Mononuclear cell (primary cell): Measurements from ENCODE around the gene PLEKHA6. TPM values are rescaled to one million over a fixed set of nuclear protein-coding genes. Genes with fewer than 3 reads are reported as not detected.

ENCODE experiments used
- H3K27me3 ChIP-seq: 2 replicates; pipeline ENCODE4 v1.6.0; 2011; ENCODE audit warnings: low read length, control low read depth; ENCODE audit not compliant: insufficient read depth
- H3K4me1 ChIP-seq: 2 replicates; pipeline ENCODE4 v1.5.1; 2011; ENCODE audit warnings: mild to moderate bottlenecking, low read length, control low read depth; ENCODE audit not compliant: insufficient read depth
- H3K4me3 ChIP-seq: 2 replicates; pipeline ENCODE4 v1.5.1; 2011; ENCODE audit warnings: mild to moderate bottlenecking, low read length, moderate library complexity
- H3K9me3 ChIP-seq: 2 replicates; pipeline ENCODE4 v1.5.1; 2011; ENCODE audit warnings: low read depth, mild to moderate bottlenecking, control low read depth, low read length
- total RNA-seq: library from RNA; depleted of rRNA; stranded (reverse); fragments of >200 nt; gene quantifications from one replicate; pipeline ENCODE4 v1.2.3, GENCODE V29; 2012

PLEKHA6 gene
- total RNA-seq, 1 donor: under 0.01 TPM

GRCh38 chr1:204271970-204272369 is 87.8 kb downstream of the PLEKHA6 start:
- H3K27me3 ChIP-seq: no peaks in the 10 kb centered on the region
- no peak overlapping the region for H3K4me3 ChIP-seq
- H3K9me3 ChIP-seq: no peaks in the 10 kb centered on the region
- H3K4me1 ChIP-seq: peaks cover 30% of the 10 kb centered on the region

- Histone ChIP-seq H3K9me3 (no peaks in the 10 kb centered on the region), H3K4me1 (peaks cover 22% of the 10 kb centered on the region), H3K4me3 (no peak overlapping the region), H3K27me3 (no peaks in the 10 kb centered on the region)
These were observed 91.6 kb downstream of the PLEKHA6 start for GRCh38 chr1:204268101-204268500.

DNA sequence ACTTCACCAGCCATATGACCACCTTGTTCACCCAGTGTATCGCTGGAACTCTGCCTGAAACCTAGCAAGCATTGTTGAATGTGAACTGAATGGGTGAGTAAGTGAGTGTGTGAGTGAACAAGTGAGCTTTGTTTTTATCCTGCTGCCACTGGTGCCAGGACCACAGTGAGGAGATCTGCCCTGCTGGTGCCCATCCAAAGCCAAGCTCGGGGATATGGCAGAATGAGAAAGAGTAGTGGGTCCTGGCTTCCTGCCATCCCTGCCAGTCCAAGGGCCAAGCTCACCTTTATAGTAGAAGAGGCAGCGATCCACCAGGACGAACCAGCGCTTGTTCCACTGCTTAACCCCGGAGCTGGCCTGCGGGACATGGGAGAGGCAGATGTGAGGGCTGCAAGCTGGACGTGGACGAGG is 92.5 kb downstream of the PLEKHA6 start:
- Histone ChIP-seq H3K9me3 (no peaks in the 10 kb centered on the region), H3K4me3 (no peak overlapping the region), H3K4me1 (peaks cover 13% of the 10 kb centered on the region), H3K27me3 (no peaks in the 10 kb centered on the region)

DNA sequence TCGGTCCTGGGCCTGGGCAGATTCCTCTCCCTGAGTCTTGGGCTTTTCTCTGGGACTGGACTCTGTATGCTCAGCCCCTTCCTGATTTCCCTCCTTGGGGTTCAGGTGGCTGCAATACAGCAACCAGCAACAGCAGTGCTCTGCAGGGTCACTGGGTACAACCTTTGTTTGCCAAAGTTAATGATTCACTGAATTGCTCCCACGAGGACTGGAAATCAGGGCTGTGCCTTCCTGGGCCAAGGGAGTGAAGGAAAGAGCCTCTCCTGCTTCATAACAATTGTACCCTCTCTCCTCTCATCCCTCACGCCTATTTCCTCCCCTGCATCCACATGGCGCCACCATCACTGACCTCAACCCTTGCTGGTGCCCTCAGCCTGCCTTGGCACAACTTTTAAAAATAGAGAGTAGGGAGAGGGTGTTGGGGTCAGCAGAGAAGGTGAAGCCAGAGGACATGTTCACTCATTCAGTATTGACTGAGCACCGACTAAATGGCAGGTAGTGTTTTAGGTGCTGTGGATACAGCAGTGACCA is 93.2 kb downstream of the PLEKHA6 start:
- Histone ChIP-seq H3K4me1 (peaks cover 7% of the 10 kb centered on the region), H3K9me3 (no peaks in the 10 kb centered on the region), H3K27me3 (no peaks in the 10 kb centered on the region)

GRCh38 chr1:204265665-204266064 is 94.1 kb downstream of the PLEKHA6 start:
- no peaks in the 10 kb centered on the region for H3K9me3 ChIP-seq
- no peaks in the 10 kb centered on the region for H3K27me3 ChIP-seq
- H3K4me3 ChIP-seq: no peak overlapping the region
- peaks cover 4% of the 10 kb centered on the region for H3K4me1 ChIP-seq

More for the DNA sequence above, 93.2 kb downstream of the PLEKHA6 start:
- no peak overlapping the region for H3K4me3 ChIP-seq

GRCh38 chr1:204264805-204265204 is 94.9 kb downstream of the PLEKHA6 start:
- Histone ChIP-seq H3K4me3 (no peak overlapping the region), H3K27me3 (no peaks in the 10 kb centered on the region), H3K9me3 (no peaks in the 10 kb centered on the region), H3K4me1 (no peaks in the 10 kb centered on the region)

GRCh38 chr1:204263254-204263910 is 96.3 kb downstream of the PLEKHA6 start:
- Histone ChIP-seq H3K27me3 (no peaks in the 10 kb centered on the region), H3K9me3 (no peaks in the 10 kb centered on the region), H3K4me3 (no peak overlapping the region), H3K4me1 (no peaks in the 10 kb centered on the region)

- Histone ChIP-seq H3K4me1 (no peaks in the 10 kb centered on the region), H3K4me3 (no peak overlapping the region), H3K27me3 (no peaks in the 10 kb centered on the region), H3K9me3 (no peaks in the 10 kb centered on the region)
These were observed 97.0 kb downstream of the PLEKHA6 start for GRCh38 chr1:204262506-204263253.

DNA sequence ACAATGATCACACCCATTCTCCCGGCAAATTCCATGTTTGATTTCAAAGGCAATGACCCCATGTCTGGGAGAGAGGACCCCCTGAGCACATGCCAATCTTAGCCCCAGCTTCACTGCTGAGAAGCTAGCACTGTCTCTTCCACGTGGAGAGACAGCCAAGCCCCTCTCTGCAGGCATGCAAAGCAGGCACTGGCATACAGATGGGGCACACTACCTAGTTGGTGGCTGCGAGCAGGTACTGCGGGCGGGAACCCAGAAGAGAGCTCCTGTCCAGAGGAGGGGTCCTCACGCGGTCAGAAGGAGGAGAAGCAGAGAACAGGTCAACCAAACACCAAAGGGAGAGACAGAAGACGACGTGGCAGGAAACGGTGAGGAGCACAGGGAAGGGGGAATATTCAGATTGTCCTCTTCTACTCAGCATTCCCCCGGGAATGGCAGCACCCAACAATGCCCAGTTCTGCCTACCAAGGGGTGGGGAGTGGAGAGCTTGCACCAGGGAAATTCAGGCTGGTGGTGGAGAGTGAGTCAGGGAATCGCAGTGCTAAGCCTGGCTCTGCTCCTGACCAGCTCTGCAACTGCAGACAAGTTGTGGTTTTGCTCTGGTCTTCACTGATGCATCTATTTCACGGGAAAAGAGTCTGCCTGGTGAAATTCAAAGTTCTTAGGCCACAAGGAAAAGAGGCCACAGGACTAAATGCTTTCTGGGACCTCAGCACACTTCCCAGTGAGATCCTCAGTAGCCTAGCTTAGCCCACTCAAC is 97.8 kb downstream of the PLEKHA6 start:
- no peak overlapping the region for H3K4me3 ChIP-seq
- no peaks in the 10 kb centered on the region for H3K27me3 ChIP-seq
- no peaks in the 10 kb centered on the region for H3K4me1 ChIP-seq
- H3K9me3 ChIP-seq: no peaks in the 10 kb centered on the region

DNA sequence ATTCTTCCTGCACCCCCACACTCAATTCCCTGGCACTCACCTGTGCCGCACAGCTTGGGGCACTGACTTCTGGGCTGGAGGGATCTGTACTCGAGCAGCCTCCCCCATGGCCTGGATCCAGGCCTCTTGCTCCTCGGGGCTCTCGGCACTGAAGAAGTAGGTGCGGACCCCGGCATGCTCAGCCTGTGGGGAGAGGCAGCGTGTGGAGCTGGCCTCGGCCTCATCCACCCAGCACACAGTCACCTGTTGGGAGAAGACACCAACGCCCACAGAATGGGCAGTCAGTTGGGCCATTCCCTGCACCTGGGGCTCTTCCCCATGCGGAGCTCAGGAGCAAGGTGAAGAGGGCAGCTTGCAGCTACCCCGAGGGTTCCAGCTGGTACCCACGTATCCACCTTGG is 98.5 kb downstream of the PLEKHA6 start:
- Histone ChIP-seq H3K4me3 (no peak overlapping the region), H3K27me3 (no peaks in the 10 kb centered on the region), H3K4me1 (no peaks in the 10 kb centered on the region), H3K9me3 (no peaks in the 10 kb centered on the region)

DNA sequence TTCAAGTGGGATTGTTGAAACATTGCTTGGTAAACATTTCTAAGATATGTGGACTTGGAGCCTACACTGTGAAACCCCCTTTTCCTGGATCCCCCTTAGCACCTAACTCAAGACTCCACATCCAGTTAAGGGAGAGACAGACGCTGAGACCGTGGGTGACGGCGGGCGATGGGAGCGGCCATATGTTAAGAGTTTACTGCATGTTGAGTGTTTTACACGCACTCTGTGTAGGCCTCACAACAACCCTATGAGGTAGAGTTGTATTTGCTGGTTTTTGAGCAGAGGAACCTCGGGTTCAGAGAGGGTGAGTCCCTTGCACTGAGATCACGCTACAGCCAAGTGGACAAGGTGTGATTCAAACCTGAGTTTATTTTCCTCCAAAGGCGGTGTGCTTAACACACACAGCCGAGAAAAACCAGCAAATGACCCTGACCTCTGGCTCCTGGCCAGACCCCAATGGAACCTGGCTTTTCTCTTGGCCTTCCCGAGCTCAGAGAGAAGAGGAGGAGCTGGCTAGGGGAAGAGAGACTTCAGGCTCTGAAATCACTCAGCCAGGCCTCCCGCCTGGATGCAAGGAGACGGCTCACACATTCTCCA is 99.0 kb downstream of the PLEKHA6 start:
- H3K4me1 ChIP-seq: no peaks in the 10 kb centered on the region
- no peaks in the 10 kb centered on the region for H3K27me3 ChIP-seq
- no peak overlapping the region for H3K4me3 ChIP-seq
- no peaks in the 10 kb centered on the region for H3K9me3 ChIP-seq

- no peaks in the 10 kb centered on the region for H3K9me3 ChIP-seq
- no peaks in the 10 kb centered on the region for H3K27me3 ChIP-seq
- H3K4me1 ChIP-seq: no peaks in the 10 kb centered on the region
- no peak overlapping the region for H3K4me3 ChIP-seq
These were observed 99.9 kb downstream of the PLEKHA6 start for GRCh38 chr1:204259782-204260181.

- no peak overlapping the region for H3K4me3 ChIP-seq
- no peaks in the 10 kb centered on the region for H3K9me3 ChIP-seq
- peaks cover 3% of the 10 kb centered on the region for H3K4me1 ChIP-seq
These were observed 100.5 kb downstream of the PLEKHA6 start for GRCh38 chr1:204259196-204259595.

GRCh38 chr1:204258213-204259115 is 101.3 kb downstream of the PLEKHA6 start:
- H3K4me1 ChIP-seq: peaks cover 8% of the 10 kb centered on the region
- no peak overlapping the region for H3K4me3 ChIP-seq
- H3K9me3 ChIP-seq: no peaks in the 10 kb centered on the region
- no peaks in the 10 kb centered on the region for H3K27me3 ChIP-seq

More at GRCh38 chr1:204259196-204259595, 100.5 kb downstream of the PLEKHA6 start:
- no peaks in the 10 kb centered on the region for H3K27me3 ChIP-seq
